ENCODE measurements around the gene PLK3. TPM values are rescaled to one million over a fixed set of nuclear protein-coding genes. Genes with fewer than 3 reads are reported as not detected.

PLK3 gene
- total RNA-seq, 2 donors from 2014 or later: 103 to 142 TPM

GRCh38 chr1:44775078-44775929 lies 24.9 kb upstream of the PLK3 start, which contains the start of gene RPS8:
Gene RPS8 (plus strand): TSS chr1:44775540. CDS start chr1:44775597, 57 bp downstream.
- H3K9me3 ChIP-seq: no peaks in the 10 kb centered on the region
- no peak for TF ChIP-seq CTCF (IDR thresholded peaks at IDR 0.05)
- peaks cover 9 to 30% of the 10 kb centered on the region in 2 donors for H3K4me1 ChIP-seq (ENCODE audit: control insufficient read depth in 1 of 2, low read depth in 2 of 2)
- DNase-seq (ENCODE audit: low spot score) (peak; percentile 75), ATAC-seq (ENCODE audit: insufficient number of reproducible peaks, low FRiP score, low read depth) (peak; percentile 87)
- H3K4me3 ChIP-seq: peak within 1 kb of the TSS; percentile 98
- no peaks in the 10 kb centered on the region for H3K27me3 ChIP-seq (replicated peaks; ENCODE audit: insufficient read depth)
- peaks cover 23% of the 10 kb centered on the region for H3K36me3 ChIP-seq
- H3K27ac ChIP-seq: peak within 1 kb of the TSS; percentile 97 to 98

DNA sequence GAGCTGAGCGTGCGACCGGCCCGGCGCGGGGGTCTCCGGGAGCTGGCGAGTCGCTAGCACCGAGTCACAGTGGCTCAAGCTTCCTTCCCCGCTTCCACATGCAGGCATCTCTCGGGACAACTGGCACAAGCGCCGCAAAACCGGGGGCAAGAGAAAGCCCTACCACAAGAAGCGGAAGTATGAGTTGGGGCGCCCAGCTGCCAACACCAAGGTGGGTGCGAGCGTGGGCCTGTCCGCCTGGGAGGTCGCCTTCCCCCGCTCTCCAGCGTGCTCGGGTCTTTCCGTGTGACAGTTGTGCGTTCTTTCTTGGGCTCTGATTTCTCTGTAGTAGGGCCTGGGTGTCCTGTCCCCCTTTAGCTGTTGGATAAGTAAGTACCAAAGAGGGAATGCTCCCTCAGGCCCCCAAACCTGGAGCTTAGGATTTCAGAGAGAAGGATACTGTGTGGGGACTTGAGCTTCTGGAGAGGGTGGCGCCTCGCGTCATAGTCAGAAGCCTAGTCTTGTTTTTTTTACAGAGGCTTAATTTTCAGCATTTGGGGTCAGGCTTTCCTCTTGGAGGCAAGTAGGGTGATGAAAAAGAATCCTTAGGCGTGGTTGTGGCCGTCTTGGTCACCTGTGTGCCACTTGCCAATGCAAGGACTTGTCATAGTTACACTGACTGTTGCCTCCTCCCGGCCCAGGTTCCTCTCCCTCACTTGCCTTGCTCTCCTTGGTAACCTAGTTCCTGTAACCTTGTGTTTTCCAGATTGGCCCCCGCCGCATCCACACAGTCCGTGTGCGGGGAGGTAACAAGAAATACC lies 24.0 kb upstream of the PLK3 start:
- Histone ChIP-seq H3K36me3 (peaks cover 23% of the 10 kb centered on the region), H3K9me3 (no peaks in the 10 kb centered on the region), H3K27ac (peak overlapping the region; percentile 97 to 98), H3K4me3 (peak overlapping the region; percentile 98), H3K4me1 (ENCODE audit: control insufficient read depth in 1 of 2, low read depth in 2 of 2) (peaks cover 9 to 30% of the 10 kb centered on the region in 2 donors), H3K27me3 (replicated peaks; ENCODE audit: insufficient read depth) (no peaks in the 10 kb centered on the region)
- ATAC-seq (ENCODE audit: insufficient number of reproducible peaks, low FRiP score, low read depth): no peak
- TF ChIP-seq CTCF (IDR thresholded peaks at IDR 0.05): no peak
- DNase-seq (ENCODE audit: low spot score): no peak

GRCh38 chr1:44776730-44777068 lies 23.5 kb upstream of the PLK3 start:
- H3K4me1 ChIP-seq (ENCODE audit: control insufficient read depth in 1 of 2, low read depth in 2 of 2): peaks cover 9 to 30% of the 10 kb centered on the region in 2 donors
- DNase-seq (ENCODE audit: low spot score) (no peak), ATAC-seq (ENCODE audit: insufficient number of reproducible peaks, low FRiP score, low read depth) (no peak)
- H3K27ac ChIP-seq: peak overlapping the region; percentile 97 to 98
- no peak for TF ChIP-seq CTCF (IDR thresholded peaks at IDR 0.05)
- H3K36me3 ChIP-seq: peaks cover 23% of the 10 kb centered on the region
- peak overlapping the region; percentile 98 for H3K4me3 ChIP-seq
- H3K9me3 ChIP-seq: no peaks in the 10 kb centered on the region
- no peaks in the 10 kb centered on the region for H3K27me3 ChIP-seq (replicated peaks; ENCODE audit: insufficient read depth)

DNA sequence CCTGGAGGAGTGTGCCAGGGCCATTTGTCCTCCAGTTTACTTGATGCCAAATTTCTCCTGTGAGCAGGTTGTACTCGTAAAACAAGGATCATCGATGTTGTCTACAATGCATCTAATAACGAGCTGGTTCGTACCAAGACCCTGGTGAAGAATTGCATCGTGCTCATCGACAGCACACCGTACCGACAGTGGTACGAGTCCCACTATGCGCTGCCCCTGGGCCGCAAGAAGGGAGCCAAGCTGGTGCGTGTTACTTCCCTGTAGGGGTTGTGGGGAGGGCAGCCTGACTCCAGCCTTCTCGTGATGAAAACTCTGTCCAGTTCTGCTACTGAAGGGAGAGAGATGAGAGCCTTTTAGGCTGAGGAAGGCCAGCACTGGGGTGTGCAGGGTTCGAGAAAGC lies 22.6 kb upstream of the PLK3 start:
- DNase-seq (ENCODE audit: low spot score) (no peak), ATAC-seq (ENCODE audit: insufficient number of reproducible peaks, low FRiP score, low read depth) (no peak)
- H3K4me3 ChIP-seq: no peak overlapping the region
- peaks cover 23% of the 10 kb centered on the region for H3K36me3 ChIP-seq
- no peaks in the 10 kb centered on the region for H3K9me3 ChIP-seq
- no peak for TF ChIP-seq CTCF (IDR thresholded peaks at IDR 0.05)
- H3K27ac ChIP-seq: no peak overlapping the region
- H3K4me1 ChIP-seq (ENCODE audit: control insufficient read depth in 1 of 2, low read depth in 2 of 2): peaks cover 9 to 30% of the 10 kb centered on the region in 2 donors
- no peaks in the 10 kb centered on the region for H3K27me3 ChIP-seq (replicated peaks; ENCODE audit: insufficient read depth)
